GM23338 (cell line): ENCODE data around the gene ORC3. TPM values are rescaled to one million over a fixed set of nuclear protein-coding genes. Genes with fewer than 3 reads are reported as not detected.

Source experiments
- ATAC-seq: fragments of 200-7000 bp; cut with Tn5 transposase; 3 replicates; pipeline ENCODE4 v1.9.1; 2020
- DNase-seq: peaks from one replicate; pipeline ENCODE4 v3.0.0-alpha.2; 2015; ENCODE audit warnings: low spot score
- H2AFZ ChIP-seq: fragments of 200-600 bp; sonication (generic); 2 replicates; pipeline ENCODE4 v1.8.0; 2016; ENCODE audit warnings: antibody characterized with exemption, mild to moderate bottlenecking, moderate library complexity
- H3F3A ChIP-seq: fragments of 200-600 bp; sonication (generic); replicated peaks from 2 replicates; pipeline ENCODE4 v1.8.0; 2017; ENCODE audit warnings: antibody characterized with exemption, mixed run types, low read depth
- H3K27ac ChIP-seq: fragments of 200-600 bp; sonication (generic); 2 replicates; pipeline ENCODE4 v1.6.1; 2016; ENCODE audit warnings: low read depth
- H3K27me3 ChIP-seq: fragments of 200-600 bp; sonication (generic); 2 replicates; pipeline ENCODE4 v1.8.0; 2016; ENCODE audit warnings: mild to moderate bottlenecking, mixed run types, moderate library complexity; ENCODE audit not compliant: insufficient read depth
- H3K36me3 ChIP-seq: fragments of 200-600 bp; sonication (generic); 2 replicates; pipeline ENCODE4 v1.8.0; 2016; ENCODE audit warnings: mild to moderate bottlenecking; ENCODE audit not compliant: insufficient read depth
- H3K4me1 ChIP-seq: fragments of 200-600 bp; sonication (generic); 2 replicates; pipeline ENCODE4 v1.8.0; 2016; ENCODE audit warnings: mild to moderate bottlenecking, moderate library complexity; ENCODE audit not compliant: insufficient read depth
- H3K4me2 ChIP-seq: fragments of 200-600 bp; sonication (generic); 2 replicates; pipeline ENCODE4 v1.7.1; 2017; ENCODE audit warnings: mixed run types
- H3K4me3 ChIP-seq: fragments of 200-600 bp; sonication (generic); 2 replicates; pipeline ENCODE4 v1.6.1; 2016; ENCODE audit warnings: mixed run types
- H3K79me2 ChIP-seq: fragments of 200-600 bp; sonication (generic); replicated peaks from 2 replicates; pipeline ENCODE4 v1.8.0; 2017; ENCODE audit warnings: mild to moderate bottlenecking; ENCODE audit not compliant: insufficient read depth
- H3K9me2 ChIP-seq: fragments of 200-600 bp; sonication (generic); 2 replicates; pipeline ENCODE4 v1.8.0; 2017; ENCODE audit not compliant: insufficient read depth
- H4K20me1 ChIP-seq: fragments of 200-600 bp; sonication (generic); replicated peaks from 2 replicates; pipeline ENCODE4 v1.8.0; 2017; ENCODE audit warnings: mild to moderate bottlenecking; ENCODE audit not compliant: insufficient read depth
- H3K27ac Mint-ChIP-seq: 2 replicates; pipeline ENCODE4 v1.8.0; 2020; ENCODE audit warnings: inconsistent platforms, mild to moderate bottlenecking, moderate library complexity, mixed read lengths
- H3K27me3 Mint-ChIP-seq: 3 replicates; pipeline ENCODE4 v1.8.0; 2022; ENCODE audit warnings: low read depth, mild to moderate bottlenecking, moderate library complexity, mixed read lengths, inconsistent platforms; ENCODE audit not compliant: insufficient read depth, poor library complexity
- H3K36me3 Mint-ChIP-seq: 3 replicates; pipeline ENCODE4 v1.8.0; 2021; ENCODE audit warnings: low read depth, mild to moderate bottlenecking, inconsistent platforms, moderate library complexity, mixed read lengths
- H3K4me1 Mint-ChIP-seq: 3 replicates; pipeline ENCODE4 v1.8.0; 2020; ENCODE audit warnings: mild to moderate bottlenecking, inconsistent platforms, mixed read lengths
- H3K4me3 Mint-ChIP-seq: 3 replicates; pipeline ENCODE4 v1.8.0; 2021; ENCODE audit warnings: moderate library complexity, mild to moderate bottlenecking, inconsistent platforms, mixed read lengths
- H3K9me3 Mint-ChIP-seq: 3 replicates; pipeline ENCODE4 v1.8.0; 2020; ENCODE audit warnings: moderate library complexity, mild to moderate bottlenecking, inconsistent platforms, mixed read lengths
- CTCF ChIP-seq, 2 experiments: fragments of 200-600 bp in 1 of 2; sonication (generic) in 1 of 2; conservative IDR thresholded peaks; 2 replicates each; pipeline versions ENCODE4 v1.5.1 to v1.6.1; 2016 to 2017; ENCODE audit warnings: antibody characterized with exemption in 2 of 2, low read depth in 2 of 2, mild to moderate bottlenecking in 2 of 2, moderate library complexity in 1 of 2
- EZH2 ChIP-seq: fragments of 200-600 bp; sonication (generic); IDR thresholded peaks from one replicate; pipeline ENCODE4 v1.8.0; 2017; ENCODE audit warnings: antibody characterized with exemption, mild to moderate bottlenecking, low read depth; ENCODE audit not compliant: unreplicated experiment
- EZH2phosphoT487 ChIP-seq: fragments of 200-600 bp; sonication (generic); IDR thresholded peaks from one replicate; pipeline ENCODE4 v1.8.1; 2018; ENCODE audit warnings: antibody characterized with exemption; ENCODE audit not compliant: unreplicated experiment
- JUNB ChIP-seq: IDR thresholded peaks from one replicate; pipeline ENCODE4 v1.6.1; 2016; ENCODE audit warnings: antibody characterized with exemption; ENCODE audit not compliant: unreplicated experiment
- NANOG ChIP-seq: IDR thresholded peaks from 2 replicates; pipeline ENCODE4 v1.6.1; 2016; ENCODE audit warnings: antibody characterized with exemption, borderline replicate concordance
- POLR2AphosphoS5 ChIP-seq: IDR thresholded peaks from 2 replicates; pipeline ENCODE4 v1.6.1; 2016; ENCODE audit warnings: antibody characterized with exemption, low read depth
- STAT1 ChIP-seq: IDR thresholded peaks from one replicate; pipeline ENCODE4 v1.6.1; 2016; ENCODE audit warnings: antibody characterized with exemption; ENCODE audit not compliant: unreplicated experiment
- ZNF114 ChIP-seq: fragments of 250-450 bp; sonication (Bioruptor Pico); IDR thresholded peaks from 2 replicates; pipeline ENCODE4 v1.5.0; 2020; ENCODE audit warnings: mild to moderate bottlenecking, moderate library complexity
- ZNF331 ChIP-seq: fragments of 250-450 bp; sonication (Bioruptor Pico); IDR thresholded peaks from 2 replicates; pipeline ENCODE4 v1.5.0; 2020; ENCODE audit warnings: low read depth, mild to moderate bottlenecking, moderate library complexity
- polyA plus RNA-seq: library from polyadenylated mRNA; unstranded; fragments of >200 nt; fragmentation: Nextera tagmentation; extraction: Ambion mirVana; gene quantifications from 2 replicates; pipeline ENCODE4 v1.2.1, GENCODE V29; 2016
- total RNA-seq: library from RNA; depleted of rRNA; stranded (reverse); fragments of >200 nt; shearing (Covaris generic); gene quantifications from 2 replicates; pipeline ENCODE4 v1.2.3, GENCODE V29; 2014
- TF ChIP-seq, protein P1 (sequence below): IDR thresholded peaks from 2 replicates; pipeline ENCODE4 v1.6.1; 2016; ENCODE audit warnings: antibody characterized with exemption
- TF ChIP-seq, protein P2 (sequence below): IDR thresholded peaks from one replicate; pipeline ENCODE4 v1.6.1; 2018; ENCODE audit warnings: antibody characterized with exemption; ENCODE audit not compliant: unreplicated experiment
- TF ChIP-seq, protein P3 (sequence below): fragments of 250-450 bp; sonication (Bioruptor Pico); IDR thresholded peaks from 2 replicates; pipeline ENCODE4 v1.5.0; 2020; ENCODE audit warnings: mild to moderate bottlenecking, moderate library complexity

Gene ORC3
- total and polyA plus RNA-seq, 2 experiments from 2014 or later, result 53.1 to 78.4 TPM

- Mint-ChIP-seq H3K9me3 (no peaks in the 10 kb centered on the region; the same call in 2 of the 3 replicates), H3K36me3 (peaks cover 3% of the 10 kb centered on the region), H3K4me3 (no peak overlapping the region), H3K27ac (no peak overlapping the region), H3K4me1 (peaks cover 30% of the 10 kb centered on the region), H3K27me3 (peaks cover 2% of the 10 kb centered on the region)
- H4K20me1 ChIP-seq, result peaks cover 5% of the 10 kb centered on the region; the same call in 1 of the 2 replicates
- no peaks in the 10 kb centered on the region for H3K9me2 ChIP-seq
- no peak overlapping the region for H3K4me3 ChIP-seq
- H3K79me2 ChIP-seq, result peaks cover 95% of the 10 kb centered on the region
- no peak overlapping the region for H2AFZ ChIP-seq
- H3K27me3 ChIP-seq, result no peaks in the 10 kb centered on the region
- no peak overlapping the region for H3K4me2 ChIP-seq
- no peaks in the 10 kb centered on the region for H3K36me3 ChIP-seq
- ATAC-seq (no peak), DNase-seq (no peak)
- H3K27ac ChIP-seq, result no peak overlapping the region
- peaks cover 15% of the 10 kb centered on the region; the same call in 1 of the 2 replicates for H3K4me1 ChIP-seq
- H3F3A ChIP-seq, result no peaks in the 10 kb centered on the region
- TF ChIP-seq, protein P1, sequence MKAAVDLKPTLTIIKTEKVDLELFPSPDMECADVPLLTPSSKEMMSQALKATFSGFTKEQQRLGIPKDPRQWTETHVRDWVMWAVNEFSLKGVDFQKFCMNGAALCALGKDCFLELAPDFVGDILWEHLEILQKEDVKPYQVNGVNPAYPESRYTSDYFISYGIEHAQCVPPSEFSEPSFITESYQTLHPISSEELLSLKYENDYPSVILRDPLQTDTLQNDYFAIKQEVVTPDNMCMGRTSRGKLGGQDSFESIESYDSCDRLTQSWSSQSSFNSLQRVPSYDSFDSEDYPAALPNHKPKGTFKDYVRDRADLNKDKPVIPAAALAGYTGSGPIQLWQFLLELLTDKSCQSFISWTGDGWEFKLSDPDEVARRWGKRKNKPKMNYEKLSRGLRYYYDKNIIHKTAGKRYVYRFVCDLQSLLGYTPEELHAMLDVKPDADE, result no peak
- TF ChIP-seq, protein P2, sequence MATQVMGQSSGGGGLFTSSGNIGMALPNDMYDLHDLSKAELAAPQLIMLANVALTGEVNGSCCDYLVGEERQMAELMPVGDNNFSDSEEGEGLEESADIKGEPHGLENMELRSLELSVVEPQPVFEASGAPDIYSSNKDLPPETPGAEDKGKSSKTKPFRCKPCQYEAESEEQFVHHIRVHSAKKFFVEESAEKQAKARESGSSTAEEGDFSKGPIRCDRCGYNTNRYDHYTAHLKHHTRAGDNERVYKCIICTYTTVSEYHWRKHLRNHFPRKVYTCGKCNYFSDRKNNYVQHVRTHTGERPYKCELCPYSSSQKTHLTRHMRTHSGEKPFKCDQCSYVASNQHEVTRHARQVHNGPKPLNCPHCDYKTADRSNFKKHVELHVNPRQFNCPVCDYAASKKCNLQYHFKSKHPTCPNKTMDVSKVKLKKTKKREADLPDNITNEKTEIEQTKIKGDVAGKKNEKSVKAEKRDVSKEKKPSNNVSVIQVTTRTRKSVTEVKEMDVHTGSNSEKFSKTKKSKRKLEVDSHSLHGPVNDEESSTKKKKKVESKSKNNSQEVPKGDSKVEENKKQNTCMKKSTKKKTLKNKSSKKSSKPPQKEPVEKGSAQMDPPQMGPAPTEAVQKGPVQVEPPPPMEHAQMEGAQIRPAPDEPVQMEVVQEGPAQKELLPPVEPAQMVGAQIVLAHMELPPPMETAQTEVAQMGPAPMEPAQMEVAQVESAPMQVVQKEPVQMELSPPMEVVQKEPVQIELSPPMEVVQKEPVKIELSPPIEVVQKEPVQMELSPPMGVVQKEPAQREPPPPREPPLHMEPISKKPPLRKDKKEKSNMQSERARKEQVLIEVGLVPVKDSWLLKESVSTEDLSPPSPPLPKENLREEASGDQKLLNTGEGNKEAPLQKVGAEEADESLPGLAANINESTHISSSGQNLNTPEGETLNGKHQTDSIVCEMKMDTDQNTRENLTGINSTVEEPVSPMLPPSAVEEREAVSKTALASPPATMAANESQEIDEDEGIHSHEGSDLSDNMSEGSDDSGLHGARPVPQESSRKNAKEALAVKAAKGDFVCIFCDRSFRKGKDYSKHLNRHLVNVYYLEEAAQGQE, result no peak
- no peak for TF ChIP-seq POLR2AphosphoS5
- no peak for TF ChIP-seq STAT1
- no peak for TF ChIP-seq NANOG
- no peak for TF ChIP-seq CTCF (conservative IDR thresholded peaks at IDR 0.05; ENCODE audit: low read depth in 2 of 2)
- no peak for TF ChIP-seq JUNB
- no peak for TF ChIP-seq EZH2
- no peak for TF ChIP-seq ZNF331 (CRISPR knock-in tag)
- TF ChIP-seq, protein P3, sequence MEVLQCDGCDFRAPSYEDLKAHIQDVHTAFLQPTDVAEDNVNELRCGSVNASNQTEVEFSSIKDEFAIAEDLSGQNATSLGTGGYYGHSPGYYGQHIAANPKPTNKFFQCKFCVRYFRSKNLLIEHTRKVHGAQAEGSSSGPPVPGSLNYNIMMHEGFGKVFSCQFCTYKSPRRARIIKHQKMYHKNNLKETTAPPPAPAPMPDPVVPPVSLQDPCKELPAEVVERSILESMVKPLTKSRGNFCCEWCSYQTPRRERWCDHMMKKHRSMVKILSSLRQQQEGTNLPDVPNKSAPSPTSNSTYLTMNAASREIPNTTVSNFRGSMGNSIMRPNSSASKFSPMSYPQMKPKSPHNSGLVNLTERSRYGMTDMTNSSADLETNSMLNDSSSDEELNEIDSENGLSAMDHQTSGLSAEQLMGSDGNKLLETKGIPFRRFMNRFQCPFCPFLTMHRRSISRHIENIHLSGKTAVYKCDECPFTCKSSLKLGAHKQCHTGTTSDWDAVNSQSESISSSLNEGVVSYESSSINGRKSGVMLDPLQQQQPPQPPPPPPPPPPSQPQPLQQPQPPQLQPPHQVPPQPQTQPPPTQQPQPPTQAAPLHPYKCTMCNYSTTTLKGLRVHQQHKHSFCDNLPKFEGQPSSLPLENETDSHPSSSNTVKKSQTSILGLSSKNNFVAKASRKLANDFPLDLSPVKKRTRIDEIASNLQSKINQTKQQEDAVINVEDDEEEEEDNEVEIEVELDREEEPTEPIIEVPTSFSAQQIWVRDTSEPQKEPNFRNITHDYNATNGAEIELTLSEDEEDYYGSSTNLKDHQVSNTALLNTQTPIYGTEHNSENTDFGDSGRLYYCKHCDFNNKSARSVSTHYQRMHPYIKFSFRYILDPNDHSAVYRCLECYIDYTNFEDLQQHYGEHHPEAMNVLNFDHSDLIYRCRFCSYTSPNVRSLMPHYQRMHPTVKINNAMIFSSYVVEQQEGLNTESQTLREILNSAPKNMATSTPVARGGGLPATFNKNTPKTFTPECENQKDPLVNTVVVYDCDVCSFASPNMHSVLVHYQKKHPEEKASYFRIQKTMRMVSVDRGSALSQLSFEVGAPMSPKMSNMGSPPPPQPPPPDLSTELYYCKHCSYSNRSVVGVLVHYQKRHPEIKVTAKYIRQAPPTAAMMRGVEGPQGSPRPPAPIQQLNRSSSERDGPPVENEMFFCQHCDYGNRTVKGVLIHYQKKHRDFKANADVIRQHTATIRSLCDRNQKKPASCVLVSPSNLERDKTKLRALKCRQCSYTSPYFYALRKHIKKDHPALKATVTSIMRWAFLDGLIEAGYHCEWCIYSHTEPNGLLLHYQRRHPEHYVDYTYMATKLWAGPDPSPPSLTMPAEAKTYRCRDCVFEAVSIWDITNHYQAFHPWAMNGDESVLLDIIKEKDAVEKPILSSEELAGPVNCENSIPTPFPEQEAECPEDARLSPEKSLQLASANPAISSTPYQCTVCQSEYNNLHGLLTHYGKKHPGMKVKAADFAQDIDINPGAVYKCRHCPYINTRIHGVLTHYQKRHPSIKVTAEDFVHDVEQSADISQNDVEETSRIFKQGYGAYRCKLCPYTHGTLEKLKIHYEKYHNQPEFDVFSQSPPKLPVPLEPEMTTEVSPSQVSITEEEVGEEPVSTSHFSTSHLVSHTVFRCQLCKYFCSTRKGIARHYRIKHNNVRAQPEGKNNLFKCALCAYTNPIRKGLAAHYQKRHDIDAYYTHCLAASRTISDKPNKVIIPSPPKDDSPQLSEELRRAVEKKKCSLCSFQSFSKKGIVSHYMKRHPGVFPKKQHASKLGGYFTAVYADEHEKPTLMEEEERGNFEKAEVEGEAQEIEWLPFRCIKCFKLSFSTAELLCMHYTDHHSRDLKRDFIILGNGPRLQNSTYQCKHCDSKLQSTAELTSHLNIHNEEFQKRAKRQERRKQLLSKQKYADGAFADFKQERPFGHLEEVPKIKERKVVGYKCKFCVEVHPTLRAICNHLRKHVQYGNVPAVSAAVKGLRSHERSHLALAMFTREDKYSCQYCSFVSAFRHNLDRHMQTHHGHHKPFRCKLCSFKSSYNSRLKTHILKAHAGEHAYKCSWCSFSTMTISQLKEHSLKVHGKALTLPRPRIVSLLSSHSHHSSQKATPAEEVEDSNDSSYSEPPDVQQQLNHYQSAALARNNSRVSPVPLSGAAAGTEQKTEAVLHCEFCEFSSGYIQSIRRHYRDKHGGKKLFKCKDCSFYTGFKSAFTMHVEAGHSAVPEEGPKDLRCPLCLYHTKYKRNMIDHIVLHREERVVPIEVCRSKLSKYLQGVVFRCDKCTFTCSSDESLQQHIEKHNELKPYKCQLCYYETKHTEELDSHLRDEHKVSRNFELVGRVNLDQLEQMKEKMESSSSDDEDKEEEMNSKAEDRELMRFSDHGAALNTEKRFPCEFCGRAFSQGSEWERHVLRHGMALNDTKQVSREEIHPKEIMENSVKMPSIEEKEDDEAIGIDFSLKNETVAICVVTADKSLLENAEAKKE (CRISPR knock-in tag), result no peak
- no peak for TF ChIP-seq ZNF114 (CRISPR knock-in tag)
- TF ChIP-seq EZH2phosphoT487, result no peak
Measured at GRCh38 chr6:87573307-87574024, 16.5 kb upstream of the ORC3 start.
